ENCODE results near the gene SLN.
"Not testable (repeated sequence)": the region's sequence is repeated elsewhere in the genome, so short reads cannot be mapped to it uniquely, and the experiment has no call there.

The SLN gene

DNA sequence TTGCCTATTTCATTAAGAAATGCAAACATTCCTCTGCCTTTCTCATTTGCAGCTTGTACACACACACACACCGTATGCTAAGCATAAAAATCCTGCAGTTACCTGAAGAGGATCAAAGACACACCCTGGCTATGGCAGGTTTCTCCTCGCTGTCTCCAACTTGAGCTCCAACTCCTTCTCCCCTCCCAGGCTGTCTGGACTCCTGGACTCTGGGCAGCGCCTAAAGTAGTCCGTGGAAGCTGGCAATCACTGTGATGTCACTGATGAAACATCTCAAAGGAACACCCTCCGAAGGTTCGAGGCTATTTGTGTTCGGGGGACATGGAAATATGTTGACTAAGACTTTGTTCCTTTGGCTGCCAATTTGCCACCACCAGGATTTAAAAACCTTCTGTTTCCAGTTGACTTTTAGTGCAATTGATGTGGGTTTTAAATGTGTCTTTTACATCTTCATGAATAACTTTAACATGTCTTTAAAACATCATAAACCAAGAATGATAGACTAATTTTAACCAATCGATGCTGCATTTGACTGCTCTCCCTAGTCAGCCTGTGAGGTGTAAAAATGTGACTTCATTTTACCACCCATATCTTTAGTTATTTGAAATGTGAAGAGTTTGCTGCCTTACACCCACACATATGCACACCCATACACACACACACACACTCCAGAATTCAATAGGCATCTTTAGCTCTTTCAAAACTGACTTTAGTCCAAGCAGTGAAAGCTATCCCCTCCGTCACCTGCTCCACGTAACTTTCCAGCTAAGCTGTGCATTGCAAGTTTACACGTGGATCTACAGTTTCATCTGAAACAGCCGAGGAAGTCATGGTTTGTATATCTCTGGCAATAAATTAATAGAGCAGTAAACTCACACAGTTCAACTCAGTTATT, at the start of gene SLN:
SLN (minus strand) TSS at position 196 of the 895 bp plus-strand sequence.
- Histone ChIP-seq H3K27ac (ENCODE audit: low read length) (no peak within 1 kb of the TSS), H3K4me1 (ENCODE audit: insufficient read depth, low read length) (no peaks in the 10 kb centered on the region), H2AFZ (ENCODE audit: low read depth, low read length) (no peak within 1 kb of the TSS), H3K36me3 (ENCODE audit: insufficient read depth, low read length) (no peaks in the 10 kb centered on the region), H3K27me3 (ENCODE audit: insufficient read depth, low read length, poor library complexity) (peaks cover 5% of the 10 kb centered on the region), H3K4me3 (ENCODE audit: low read depth in 1 of 2, low read length in 2 of 2) (no peak within 1 kb of the TSS), H3K79me2 (ENCODE audit: insufficient read depth, low read length) (no peaks in the 10 kb centered on the region), H3K4me2 (ENCODE audit: insufficient read depth, low read length) (no peak within 1 kb of the TSS), H3K9me3 (ENCODE audit: insufficient read depth, low read length, severe bottlenecking) (no peaks in the 10 kb centered on the region), H3K9ac (ENCODE audit: low read depth, low read length) (no peak within 1 kb of the TSS), H4K20me1 (ENCODE audit: insufficient read depth, low read length) (no peaks in the 10 kb centered on the region)
- no peak for DNase-seq
- ATAC-seq (ENCODE audit: insufficient read depth, low read depth): no peak
- TF ChIP-seq, protein P1, sequence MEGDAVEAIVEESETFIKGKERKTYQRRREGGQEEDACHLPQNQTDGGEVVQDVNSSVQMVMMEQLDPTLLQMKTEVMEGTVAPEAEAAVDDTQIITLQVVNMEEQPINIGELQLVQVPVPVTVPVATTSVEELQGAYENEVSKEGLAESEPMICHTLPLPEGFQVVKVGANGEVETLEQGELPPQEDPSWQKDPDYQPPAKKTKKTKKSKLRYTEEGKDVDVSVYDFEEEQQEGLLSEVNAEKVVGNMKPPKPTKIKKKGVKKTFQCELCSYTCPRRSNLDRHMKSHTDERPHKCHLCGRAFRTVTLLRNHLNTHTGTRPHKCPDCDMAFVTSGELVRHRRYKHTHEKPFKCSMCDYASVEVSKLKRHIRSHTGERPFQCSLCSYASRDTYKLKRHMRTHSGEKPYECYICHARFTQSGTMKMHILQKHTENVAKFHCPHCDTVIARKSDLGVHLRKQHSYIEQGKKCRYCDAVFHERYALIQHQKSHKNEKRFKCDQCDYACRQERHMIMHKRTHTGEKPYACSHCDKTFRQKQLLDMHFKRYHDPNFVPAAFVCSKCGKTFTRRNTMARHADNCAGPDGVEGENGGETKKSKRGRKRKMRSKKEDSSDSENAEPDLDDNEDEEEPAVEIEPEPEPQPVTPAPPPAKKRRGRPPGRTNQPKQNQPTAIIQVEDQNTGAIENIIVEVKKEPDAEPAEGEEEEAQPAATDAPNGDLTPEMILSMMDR (IDR thresholded peaks at IDR 0.05; ENCODE audit: borderline replicate concordance, extremely low read depth, low read length, poor library complexity, severe bottlenecking): no peak
- TF ChIP-seq EZH2 (IDR thresholded peaks at IDR 0.05; ENCODE audit: borderline replicate concordance, low read depth, low read length, severe bottlenecking): no peak

DNA sequence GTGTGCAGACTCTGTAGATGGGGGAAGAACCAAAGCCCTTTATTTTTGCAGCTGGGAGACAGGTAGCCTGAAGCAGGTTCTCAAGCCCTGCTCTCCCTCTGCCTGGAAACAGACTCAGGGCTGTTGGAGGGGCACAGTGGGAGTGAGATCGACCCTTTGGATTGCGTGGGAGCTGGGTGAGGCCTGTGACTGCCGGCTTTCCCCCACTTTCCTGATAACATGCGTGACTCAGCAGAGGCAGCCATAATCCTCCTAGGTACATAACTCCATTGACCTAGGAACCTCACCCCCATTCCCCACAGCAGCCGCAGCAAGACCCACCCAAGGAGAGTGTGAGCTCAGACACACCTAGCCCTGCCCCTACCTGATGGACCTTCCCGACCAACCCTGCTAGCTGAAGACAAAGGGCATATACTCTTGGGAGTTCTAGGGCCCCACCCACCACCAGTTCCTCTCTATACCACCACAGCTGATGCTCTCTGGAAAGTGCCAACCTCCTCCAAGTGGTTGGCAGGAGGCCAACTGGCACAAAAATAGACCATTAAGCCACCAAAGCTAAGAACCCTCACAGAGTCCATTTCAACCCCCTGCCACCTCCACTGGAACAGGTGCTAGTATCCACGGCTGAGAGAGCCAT, 47.0 kb upstream of the SLN start:
- H3K9ac ChIP-seq (ENCODE audit: low read depth, low read length); H4K20me1 ChIP-seq (ENCODE audit: insufficient read depth, low read length); H3K79me2 ChIP-seq (ENCODE audit: insufficient read depth, low read length); H3K4me1 ChIP-seq (ENCODE audit: insufficient read depth, low read length); H3K4me3 ChIP-seq (ENCODE audit: low read depth in 1 of 2, low read length in 2 of 2); H3K27me3 ChIP-seq (ENCODE audit: insufficient read depth, low read length, poor library complexity); H3K36me3 ChIP-seq (ENCODE audit: insufficient read depth, low read length); H3K4me2 ChIP-seq (ENCODE audit: insufficient read depth, low read length); ATAC-seq (ENCODE audit: insufficient read depth, low read depth); H3K27ac ChIP-seq (ENCODE audit: low read length); H3K9me3 ChIP-seq (ENCODE audit: insufficient read depth, low read length, severe bottlenecking); H2AFZ ChIP-seq (ENCODE audit: low read depth, low read length): not testable (repeated sequence)
- peak; percentile 6 for DNase-seq

DNA sequence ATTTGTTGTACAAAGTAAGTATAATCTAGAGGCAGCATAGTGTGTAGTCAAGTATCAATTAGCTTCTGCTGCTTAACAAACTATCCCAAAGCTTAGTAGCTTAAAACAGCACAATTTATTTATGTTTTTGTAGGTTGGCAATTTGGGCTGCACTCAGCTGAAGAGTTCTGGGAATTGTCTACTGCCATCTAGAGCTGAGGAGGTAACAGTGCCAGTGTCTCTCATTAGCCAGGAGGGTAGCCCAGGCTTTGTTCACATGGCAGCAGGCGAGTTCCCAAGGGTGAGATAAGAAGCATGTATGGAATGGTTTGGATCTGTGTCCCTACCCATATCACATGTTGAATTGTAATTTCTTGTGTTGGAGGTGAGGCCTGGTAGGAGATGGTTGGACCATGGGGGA, 45.8 kb upstream of the SLN start:
- H3K79me2 ChIP-seq (ENCODE audit: insufficient read depth, low read length): no peaks in the 10 kb centered on the region
- ATAC-seq (ENCODE audit: insufficient read depth, low read depth) (no peak), DNase-seq (no peak)
- H3K27ac ChIP-seq (ENCODE audit: low read length): no peak overlapping the region
- H2AFZ ChIP-seq (ENCODE audit: low read depth, low read length): no peak overlapping the region
- no peak overlapping the region for H3K9ac ChIP-seq (ENCODE audit: low read depth, low read length)
- no peaks in the 10 kb centered on the region for H3K27me3 ChIP-seq (ENCODE audit: insufficient read depth, low read length, poor library complexity)
- TF ChIP-seq, protein P1 (IDR thresholded peaks at IDR 0.05; ENCODE audit: borderline replicate concordance, extremely low read depth, low read length, poor library complexity, severe bottlenecking): peak; percentile 33
- TF ChIP-seq EZH2 (IDR thresholded peaks at IDR 0.05; ENCODE audit: borderline replicate concordance, low read depth, low read length, severe bottlenecking): no peak
- H3K36me3 ChIP-seq (ENCODE audit: insufficient read depth, low read length): no peaks in the 10 kb centered on the region
- H3K9me3 ChIP-seq (ENCODE audit: insufficient read depth, low read length, severe bottlenecking): no peaks in the 10 kb centered on the region
- no peaks in the 10 kb centered on the region for H3K4me1 ChIP-seq (ENCODE audit: insufficient read depth, low read length)
- H4K20me1 ChIP-seq (ENCODE audit: insufficient read depth, low read length): no peaks in the 10 kb centered on the region
- no peak overlapping the region for H3K4me3 ChIP-seq (ENCODE audit: low read depth in 1 of 2, low read length in 2 of 2)
- no peak overlapping the region for H3K4me2 ChIP-seq (ENCODE audit: insufficient read depth, low read length)

DNA sequence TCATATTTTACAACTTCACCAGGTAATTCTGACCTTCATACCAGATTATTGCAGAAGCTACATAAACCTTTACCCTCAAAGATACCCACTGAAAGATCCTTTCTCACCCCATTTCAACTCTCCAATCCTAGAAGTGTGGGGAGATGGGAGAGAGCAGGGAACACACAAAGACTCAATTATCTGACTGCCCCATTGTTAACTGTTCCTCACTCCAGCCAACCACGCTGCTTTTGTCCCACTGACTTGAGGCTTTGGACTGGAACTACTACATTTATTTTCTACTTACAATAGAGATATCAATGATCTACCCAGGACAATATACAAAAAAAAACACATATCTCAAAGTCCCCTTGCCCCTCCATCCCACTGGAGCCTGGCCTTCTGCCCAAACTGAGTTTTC, 44.7 kb upstream of the SLN start:
- no peak for ATAC-seq (ENCODE audit: insufficient read depth, low read depth)
- H2AFZ ChIP-seq (ENCODE audit: low read depth, low read length): no peak overlapping the region

More for the DNA sequence above, 44.7 kb upstream of the SLN start:
- Histone ChIP-seq H3K27ac (ENCODE audit: low read length) (no peak overlapping the region), H3K9me3 (ENCODE audit: insufficient read depth, low read length, severe bottlenecking) (no peaks in the 10 kb centered on the region), H3K9ac (ENCODE audit: low read depth, low read length) (no peak overlapping the region), H3K27me3 (ENCODE audit: insufficient read depth, low read length, poor library complexity) (no peaks in the 10 kb centered on the region), H3K4me1 (ENCODE audit: insufficient read depth, low read length) (no peaks in the 10 kb centered on the region), H3K36me3 (ENCODE audit: insufficient read depth, low read length) (no peaks in the 10 kb centered on the region), H4K20me1 (ENCODE audit: insufficient read depth, low read length) (no peaks in the 10 kb centered on the region), H3K4me2 (ENCODE audit: insufficient read depth, low read length) (no peak overlapping the region), H3K79me2 (ENCODE audit: insufficient read depth, low read length) (no peaks in the 10 kb centered on the region), H3K4me3 (ENCODE audit: low read depth in 1 of 2, low read length in 2 of 2) (no peak overlapping the region)
- DNase-seq: no peak
- TF ChIP-seq EZH2 (IDR thresholded peaks at IDR 0.05; ENCODE audit: borderline replicate concordance, low read depth, low read length, severe bottlenecking): no peak
- TF ChIP-seq, protein P1 (IDR thresholded peaks at IDR 0.05; ENCODE audit: borderline replicate concordance, extremely low read depth, low read length, poor library complexity, severe bottlenecking): no peak
